Glutamatergic neuron (in vitro differentiated cells): Measurements from ENCODE around the gene SCAP. TPM values are rescaled to one million over a fixed set of nuclear protein-coding genes. Genes with fewer than 3 reads are reported as not detected.

Experiments
- DNase-seq: peaks from one replicate; pipeline ENCODE4 v3.0.0; 2022
- H3K27ac Mint-ChIP-seq: one replicate; pipeline ENCODE4 v1.8.0; 2020; ENCODE audit warnings: mild to moderate bottlenecking, mixed read lengths, inconsistent platforms; ENCODE audit not compliant: unreplicated experiment
- H3K27me3 Mint-ChIP-seq: one replicate; pipeline ENCODE4 v1.8.0; 2020; ENCODE audit warnings: mild to moderate bottlenecking, moderate library complexity, mixed read lengths, inconsistent platforms; ENCODE audit not compliant: unreplicated experiment
- H3K36me3 Mint-ChIP-seq: one replicate; pipeline ENCODE4 v1.8.0; 2020; ENCODE audit warnings: mild to moderate bottlenecking, mixed read lengths, inconsistent platforms; ENCODE audit not compliant: unreplicated experiment
- H3K4me1 Mint-ChIP-seq: one replicate; pipeline ENCODE4 v1.8.0; 2020; ENCODE audit warnings: mild to moderate bottlenecking, low read depth, mixed read lengths, inconsistent platforms; ENCODE audit not compliant: unreplicated experiment
- H3K4me3 Mint-ChIP-seq: one replicate; pipeline ENCODE4 v1.8.0; 2020; ENCODE audit warnings: mild to moderate bottlenecking, mixed read lengths, inconsistent platforms; ENCODE audit not compliant: unreplicated experiment
- H3K9me3 Mint-ChIP-seq: one replicate; pipeline ENCODE4 v1.8.0; 2020; ENCODE audit warnings: mild to moderate bottlenecking, moderate library complexity, mixed read lengths, inconsistent platforms; ENCODE audit not compliant: unreplicated experiment
- CTCF ChIP-seq: fragments of 200-600 bp; sonication (generic); IDR thresholded peaks from one replicate; pipeline ENCODE4 v1.5.0; 2021; ENCODE audit not compliant: partially characterized antibody, unreplicated experiment
- total RNA-seq: library from RNA; stranded (reverse); fragmentation: NEBNext Ultra II Directional; extraction: Animal tissue kit (Norgen Biotek cat#: 25700); gene quantifications from one replicate; pipeline ENCODE4 v1.2.1, GENCODE V29; 2021; ENCODE audit not compliant: unreplicated experiment

Gene SCAP
- total RNA-seq, 1 donor from 2014 or later = 82.7 TPM

- Mint-ChIP-seq H3K4me1 (peaks cover 11% of the 10 kb centered on the region), H3K4me3 (no peak overlapping the region), H3K27ac (peak overlapping the region; percentile 21), H3K36me3 (no peaks in the 10 kb centered on the region), H3K27me3 (peaks cover 13% of the 10 kb centered on the region), H3K9me3 (peaks cover 17% of the 10 kb centered on the region)
- TF ChIP-seq CTCF = no peak
- peak; percentile 19 for DNase-seq
These were observed 59.7 kb downstream of the SCAP start for GRCh38 chr3:47416041-47416440.

- Mint-ChIP-seq H3K9me3 (peaks cover 17% of the 10 kb centered on the region), H3K27me3 (peaks cover 10% of the 10 kb centered on the region), H3K36me3 (no peaks in the 10 kb centered on the region), H3K4me1 (peaks cover 8% of the 10 kb centered on the region), H3K27ac (peak overlapping the region; percentile 55), H3K4me3 (no peak overlapping the region)
- no peak for DNase-seq
- TF ChIP-seq CTCF = no peak
These were observed 60.8 kb downstream of the SCAP start for GRCh38 chr3:47414666-47415587.

- peaks cover 10% of the 10 kb centered on the region for H3K27me3 Mint-ChIP-seq
- no peak overlapping the region for H3K27ac Mint-ChIP-seq
- no peaks in the 10 kb centered on the region for H3K36me3 Mint-ChIP-seq
- H3K4me1 Mint-ChIP-seq = peaks cover 8% of the 10 kb centered on the region
- DNase-seq = no peak
- no peak overlapping the region for H3K4me3 Mint-ChIP-seq
- peaks cover 16% of the 10 kb centered on the region for H3K9me3 Mint-ChIP-seq
- TF ChIP-seq CTCF = no peak
These were observed 61.6 kb downstream of the SCAP start for GRCh38 chr3:47414161-47414564.

GRCh38 chr3:47413751-47414150 is 62.0 kb downstream of the SCAP start:
- Mint-ChIP-seq H3K36me3 (no peaks in the 10 kb centered on the region), H3K27me3 (peaks cover 10% of the 10 kb centered on the region), H3K4me3 (no peak overlapping the region), H3K27ac (no peak overlapping the region), H3K4me1 (peaks cover 8% of the 10 kb centered on the region), H3K9me3 (peaks cover 14% of the 10 kb centered on the region)
- no peak for DNase-seq
- no peak for TF ChIP-seq CTCF

- TF ChIP-seq CTCF = no peak
- no peak for DNase-seq
- peak overlapping the region; percentile 43 for H3K27ac Mint-ChIP-seq
- peaks cover 16% of the 10 kb centered on the region for H3K9me3 Mint-ChIP-seq
- H3K36me3 Mint-ChIP-seq = no peaks in the 10 kb centered on the region
- H3K4me1 Mint-ChIP-seq = peaks cover 8% of the 10 kb centered on the region
- H3K4me3 Mint-ChIP-seq = no peak overlapping the region
- peaks cover 10% of the 10 kb centered on the region for H3K27me3 Mint-ChIP-seq
These were observed 62.8 kb downstream of the SCAP start for GRCh38 chr3:47412842-47413520.
